GM12872 (cell line): ENCODE results near the gene ZNF182.
A peak's percentile ranks its signal among the peaks of the same experiment; 100 is the strongest.

ENCODE experiments used
- TF ChIP-seq, protein P1 (sequence below): IDR thresholded peaks from 3 replicates; pipeline ENCODE4 v1.5.1; 2011; ENCODE audit warnings: low read depth, mild to moderate bottlenecking, low read length, moderate library complexity; ENCODE audit not compliant: insufficient read depth

Gene ZNF182

DNA sequence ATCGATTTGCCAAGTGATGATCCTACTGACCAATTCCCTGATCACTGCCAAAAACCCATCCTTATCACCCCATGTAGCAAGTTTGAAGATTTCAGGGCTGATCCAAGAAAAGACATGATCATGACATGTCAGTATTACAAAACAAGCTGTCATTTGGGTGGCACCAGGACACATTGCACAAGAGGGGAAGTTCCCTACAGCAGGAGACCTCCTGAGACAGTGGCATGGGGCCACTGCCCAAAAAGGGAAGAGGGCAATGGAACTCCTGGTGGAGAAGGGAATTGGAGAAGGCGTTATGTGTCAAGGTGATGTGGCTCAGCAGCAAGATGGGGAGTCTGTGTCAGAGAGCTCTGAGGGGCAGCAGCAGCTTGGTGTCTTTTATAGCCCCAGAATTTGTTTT is 43.4 kb downstream of the ZNF182 start:
- TF ChIP-seq, protein P1, sequence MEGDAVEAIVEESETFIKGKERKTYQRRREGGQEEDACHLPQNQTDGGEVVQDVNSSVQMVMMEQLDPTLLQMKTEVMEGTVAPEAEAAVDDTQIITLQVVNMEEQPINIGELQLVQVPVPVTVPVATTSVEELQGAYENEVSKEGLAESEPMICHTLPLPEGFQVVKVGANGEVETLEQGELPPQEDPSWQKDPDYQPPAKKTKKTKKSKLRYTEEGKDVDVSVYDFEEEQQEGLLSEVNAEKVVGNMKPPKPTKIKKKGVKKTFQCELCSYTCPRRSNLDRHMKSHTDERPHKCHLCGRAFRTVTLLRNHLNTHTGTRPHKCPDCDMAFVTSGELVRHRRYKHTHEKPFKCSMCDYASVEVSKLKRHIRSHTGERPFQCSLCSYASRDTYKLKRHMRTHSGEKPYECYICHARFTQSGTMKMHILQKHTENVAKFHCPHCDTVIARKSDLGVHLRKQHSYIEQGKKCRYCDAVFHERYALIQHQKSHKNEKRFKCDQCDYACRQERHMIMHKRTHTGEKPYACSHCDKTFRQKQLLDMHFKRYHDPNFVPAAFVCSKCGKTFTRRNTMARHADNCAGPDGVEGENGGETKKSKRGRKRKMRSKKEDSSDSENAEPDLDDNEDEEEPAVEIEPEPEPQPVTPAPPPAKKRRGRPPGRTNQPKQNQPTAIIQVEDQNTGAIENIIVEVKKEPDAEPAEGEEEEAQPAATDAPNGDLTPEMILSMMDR, result no peak

DNA sequence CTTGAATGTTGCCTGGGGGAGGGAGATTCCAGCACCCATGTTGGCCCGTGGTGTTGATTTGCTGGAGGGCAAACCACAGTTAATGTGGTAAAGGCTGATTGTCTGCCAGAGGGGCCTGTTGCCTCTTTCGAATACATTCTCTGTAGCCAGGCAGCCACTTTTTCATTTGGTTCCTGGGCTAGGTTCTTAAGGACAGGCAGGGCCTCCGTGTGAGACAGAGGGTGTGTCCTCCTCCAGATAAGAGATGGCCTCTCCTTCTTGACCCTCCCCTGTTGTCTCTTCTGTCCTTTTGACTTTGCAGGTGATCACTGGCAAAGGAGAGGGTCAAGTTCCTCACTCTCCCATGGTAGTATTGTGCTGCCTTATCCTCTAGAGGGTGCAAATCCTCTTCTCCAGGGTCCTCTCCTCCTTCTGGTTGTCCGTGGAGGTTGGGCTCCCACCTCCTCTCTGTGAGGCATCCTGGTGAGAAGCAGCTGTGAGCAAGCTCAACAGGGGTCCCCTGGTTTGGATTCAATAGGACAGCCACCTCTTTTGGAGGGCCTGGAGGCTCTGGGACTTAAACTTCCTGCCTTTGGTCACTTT is 44.9 kb downstream of the ZNF182 start:
- TF ChIP-seq, protein P1, result peak; percentile 19; the same call in 1 of the 3 replicates

DNA sequence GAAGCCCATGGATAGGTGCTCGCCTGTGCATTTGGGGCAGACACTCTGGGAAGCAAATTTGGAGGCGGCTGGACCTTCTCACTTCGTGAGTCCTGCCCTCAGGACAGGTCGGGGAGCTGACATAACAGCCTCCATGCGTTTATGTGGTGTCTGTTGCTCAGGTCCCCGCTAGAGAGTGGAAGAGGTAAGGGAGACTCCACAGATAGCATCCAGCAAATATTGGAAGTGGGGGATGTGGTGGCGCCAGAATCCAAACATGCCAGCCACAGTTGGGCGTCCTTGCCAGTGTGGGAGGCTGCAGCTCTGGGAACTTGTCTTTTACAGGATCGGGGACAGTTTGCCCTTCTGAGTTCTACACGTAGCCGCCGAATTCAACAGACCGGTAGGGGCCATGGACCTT is 47.8 kb downstream of the ZNF182 start:
- TF ChIP-seq, protein P1, result no peak

DNA sequence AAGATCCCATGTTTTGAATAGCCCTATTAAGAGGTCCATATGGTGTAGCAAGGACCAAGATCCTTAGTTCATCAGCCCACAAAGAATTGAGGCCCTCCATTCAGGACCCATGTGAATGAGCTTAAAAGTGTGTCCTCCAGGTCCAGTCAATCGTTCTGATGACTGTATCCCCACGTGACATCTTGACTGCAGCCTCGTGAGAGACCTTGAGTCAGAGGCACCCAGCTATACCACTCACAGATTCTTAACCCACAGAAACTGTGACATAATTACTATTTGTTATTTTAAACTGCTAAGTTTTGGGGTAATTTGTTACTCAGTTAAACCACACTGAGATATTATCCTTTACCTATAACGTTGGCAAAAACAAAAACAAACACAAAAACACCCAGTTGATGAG is 62.4 kb downstream of the ZNF182 start:
- TF ChIP-seq, protein P1, result no peak

DNA sequence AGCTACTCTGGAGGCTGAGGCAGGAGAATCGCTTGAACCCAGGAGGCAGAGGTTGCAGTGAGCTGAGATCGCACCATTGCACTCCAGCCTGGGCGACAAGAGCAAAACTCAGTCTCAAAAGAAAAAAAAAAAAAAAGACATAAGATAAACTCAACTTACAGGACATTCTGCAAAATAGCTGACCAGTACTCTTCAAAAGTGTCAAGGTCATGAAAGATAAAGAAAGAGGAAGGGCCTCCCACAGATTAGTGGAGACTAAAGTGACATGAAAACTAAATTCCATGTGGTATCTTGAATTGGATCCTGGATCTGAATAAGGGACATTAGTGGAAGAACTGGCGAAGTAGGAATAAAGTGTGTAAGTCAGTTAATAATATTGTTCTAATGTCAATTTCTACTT is 63.3 kb downstream of the ZNF182 start:
- TF ChIP-seq, protein P1, result no peak

DNA sequence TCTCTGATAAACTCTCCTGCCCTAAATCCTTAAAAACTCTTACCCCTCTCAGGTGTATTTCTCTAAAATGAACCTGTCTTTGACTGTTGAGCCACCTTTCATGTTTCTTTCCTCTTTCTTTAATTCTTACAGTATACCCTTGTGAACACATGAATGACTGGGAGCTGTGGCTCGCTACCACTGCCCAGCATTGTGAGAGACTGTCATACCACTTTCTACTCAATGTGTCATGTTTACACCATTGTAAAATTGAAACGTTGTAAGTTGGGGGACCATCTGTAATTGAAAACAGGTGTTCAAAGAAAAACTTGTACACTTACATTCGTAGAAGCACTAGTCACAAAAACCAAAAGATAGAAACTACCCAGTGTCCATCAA is 66.9 kb downstream of the ZNF182 start:
- TF ChIP-seq, protein P1, result no peak

DNA sequence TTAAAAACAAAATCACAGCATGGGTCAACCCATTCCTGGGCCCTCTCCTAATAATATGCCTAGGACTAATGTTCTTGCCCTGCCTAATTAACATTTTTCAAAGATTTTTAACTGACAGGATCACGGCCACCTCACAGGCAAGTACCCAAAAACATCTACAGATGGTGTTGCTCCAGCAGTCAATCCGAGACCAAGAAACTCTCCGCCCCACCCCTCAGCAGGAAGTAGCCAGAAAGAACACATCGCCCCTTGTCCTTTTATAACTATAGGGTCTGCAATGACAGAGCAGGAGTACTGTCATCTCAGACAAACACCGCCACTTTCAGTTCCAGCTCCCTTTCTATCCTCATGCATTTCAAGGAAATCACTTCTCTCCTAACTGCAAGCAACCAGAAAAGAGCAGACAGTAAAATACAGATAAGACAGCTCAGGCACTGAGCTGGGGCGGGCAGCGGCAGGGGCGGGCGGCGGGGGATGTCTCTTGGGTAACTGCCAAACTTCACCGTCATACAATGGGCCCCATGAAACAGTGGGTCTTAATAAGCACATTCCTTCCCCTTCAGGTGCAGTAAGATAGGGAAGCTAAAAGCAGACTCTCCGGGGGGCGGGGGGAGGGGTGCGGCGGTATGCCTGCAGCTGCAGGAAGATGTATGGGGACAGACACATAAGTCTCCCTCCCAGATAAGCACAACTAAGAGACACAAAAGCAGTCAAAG is 67.4 kb downstream of the ZNF182 start:
- TF ChIP-seq, protein P1, result no peak
